Measurements from ENCODE around the gene HDAC10. TPM values are rescaled to one million over a fixed set of nuclear protein-coding genes. Genes with fewer than 3 reads are reported as not detected.
A peak's percentile ranks its signal among the peaks of the same experiment; 100 is the strongest.

HDAC10 gene
- total RNA-seq, 2 donors from 2014 or later, result 57.2 to 62.8 TPM

DNA sequence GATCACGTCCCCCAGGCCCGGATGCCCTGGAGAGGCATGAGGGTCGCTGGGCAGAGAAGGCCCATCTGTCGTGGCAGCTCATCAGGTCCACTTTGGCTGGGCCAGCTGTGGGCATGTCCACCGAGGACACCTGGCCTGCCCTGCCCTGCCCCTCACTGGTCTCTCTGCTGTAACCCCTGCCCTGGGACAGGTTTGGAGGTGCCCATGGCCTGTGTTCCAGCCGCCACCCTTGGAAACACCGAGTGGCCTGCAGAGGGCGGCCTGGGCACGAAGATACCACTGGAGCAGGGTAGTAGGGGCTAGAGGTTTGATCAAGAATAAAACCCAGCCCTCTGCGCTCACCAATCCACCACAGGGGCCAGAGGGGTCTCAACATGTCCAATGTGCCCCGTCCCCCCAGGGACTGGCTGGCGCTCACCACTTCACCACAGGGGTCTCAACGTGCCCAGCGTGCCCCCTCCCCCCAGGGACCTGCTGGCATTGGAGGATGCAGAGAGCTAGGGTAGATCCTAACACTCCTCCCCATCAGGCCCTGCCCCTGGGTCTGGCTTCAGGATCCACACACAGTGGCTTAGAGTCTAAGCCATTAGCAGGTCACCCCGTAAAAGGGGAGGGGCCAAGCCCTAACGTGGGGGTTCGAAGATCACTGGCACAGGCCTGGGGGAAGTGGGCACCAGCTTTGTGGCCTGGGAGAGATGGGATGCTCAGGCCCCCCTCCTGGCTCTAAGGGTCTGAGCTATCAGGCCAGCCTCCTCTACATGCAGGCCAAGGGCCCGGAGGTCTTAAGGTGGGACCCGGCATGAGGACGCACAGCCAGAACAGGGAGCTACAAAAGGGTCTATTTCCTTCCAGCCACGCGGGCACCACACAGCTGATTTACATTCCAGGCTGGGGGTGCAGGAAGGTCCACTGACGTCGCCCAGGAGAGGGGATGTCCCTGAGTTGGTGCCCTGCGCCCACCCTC is 1.3 kb upstream of the HDAC10 start:
- H3K27ac Mint-ChIP-seq, result no peak overlapping the region
- no peak overlapping the region for H3K27ac ChIP-seq (ENCODE audit: low read depth, low read length)
- H3K4me3 ChIP-seq (ENCODE audit: low read length), result peak overlapping the region; percentile 86
- 69 to 70% methylated on average over 15 to 25 of the region's 25 CpGs for WGBS, 2 experiments (ENCODE audit: insufficient coverage in 1 of 2, insufficient read length in 1 of 2)
- no peaks in the 10 kb centered on the region for H3K9me3 ChIP-seq (ENCODE audit: control insufficient read depth, low read length)
- H3K4me1 ChIP-seq (ENCODE audit: control insufficient read depth, insufficient read depth, low read length), result no peaks in the 10 kb centered on the region
- no peaks in the 10 kb centered on the region for H3K27me3 Mint-ChIP-seq (ENCODE audit: insufficient read depth)
- H3K4me3 Mint-ChIP-seq, result peak overlapping the region; percentile 65
- no peaks in the 10 kb centered on the region for H3K27me3 ChIP-seq (ENCODE audit: control insufficient read depth, insufficient read depth, low read length, poor library complexity, severe bottlenecking)
- DNase-seq, result peak; percentile 92
- no peaks in the 10 kb centered on the region for H3K4me1 Mint-ChIP-seq
- no peaks in the 10 kb centered on the region for H3K9me3 Mint-ChIP-seq
- peaks cover 14% of the 10 kb centered on the region for H3K36me3 Mint-ChIP-seq (ENCODE audit: low read depth)
- no peak overlapping the region for H3K9ac ChIP-seq (ENCODE audit: extremely low read depth, low read length, poor library complexity, severe bottlenecking)
- H3K36me3 ChIP-seq (ENCODE audit: control insufficient read depth, insufficient read depth, low read length), result peaks cover 11% of the 10 kb centered on the region
- peak; percentile 78 for TF ChIP-seq CTCF (conservative IDR thresholded peaks at IDR 0.05)

GRCh38 chr22:50251477-50252081 is 514 bp upstream of the HDAC10 start:
- no peak overlapping the region for H3K9ac ChIP-seq (ENCODE audit: extremely low read depth, low read length, poor library complexity, severe bottlenecking)
- H3K4me3 Mint-ChIP-seq, result peak overlapping the region; percentile 65
- H3K27me3 ChIP-seq (ENCODE audit: control insufficient read depth, insufficient read depth, low read length, poor library complexity, severe bottlenecking), result no peaks in the 10 kb centered on the region

GRCh38 chr22:50250249-50250554 is 863 bp downstream of the HDAC10 start:
- Histone ChIP-seq H3K27ac (ENCODE audit: low read depth, low read length) (no peak overlapping the region), H3K9ac (ENCODE audit: extremely low read depth, low read length, poor library complexity, severe bottlenecking) (no peak overlapping the region), H3K36me3 (ENCODE audit: control insufficient read depth, insufficient read depth, low read length) (peaks cover 25% of the 10 kb centered on the region), H3K9me3 (ENCODE audit: control insufficient read depth, low read length) (no peaks in the 10 kb centered on the region), H3K4me1 (ENCODE audit: control insufficient read depth, insufficient read depth, low read length) (peaks cover 3% of the 10 kb centered on the region), H3K4me3 (ENCODE audit: low read length) (peak overlapping the region; percentile 86), H3K27me3 (ENCODE audit: control insufficient read depth, insufficient read depth, low read length, poor library complexity, severe bottlenecking) (no peaks in the 10 kb centered on the region)
- no peak for DNase-seq
- peaks cover 14% of the 10 kb centered on the region for H3K36me3 Mint-ChIP-seq (ENCODE audit: low read depth)
- no peak for TF ChIP-seq CTCF (conservative IDR thresholded peaks at IDR 0.05)
- 88 to 90% methylated on average over 11 of the region's 11 CpGs for whole genome bisulfite sequencing, 2 experiments (ENCODE audit: insufficient coverage in 1 of 2, insufficient read length in 1 of 2)
- H3K27me3 Mint-ChIP-seq (ENCODE audit: insufficient read depth), result no peaks in the 10 kb centered on the region
- H3K4me3 Mint-ChIP-seq, result peak overlapping the region; percentile 65
- H3K9me3 Mint-ChIP-seq, result no peaks in the 10 kb centered on the region
- no peaks in the 10 kb centered on the region for H3K4me1 Mint-ChIP-seq
- H3K27ac Mint-ChIP-seq, result no peak overlapping the region

More at GRCh38 chr22:50251477-50252081, 514 bp upstream of the HDAC10 start:
- Mint-ChIP-seq H3K36me3 (ENCODE audit: low read depth) (peaks cover 18% of the 10 kb centered on the region), H3K4me1 (no peaks in the 10 kb centered on the region), H3K27ac (no peak overlapping the region), H3K27me3 (ENCODE audit: insufficient read depth) (no peaks in the 10 kb centered on the region), H3K9me3 (no peaks in the 10 kb centered on the region)
- no peak for TF ChIP-seq CTCF (conservative IDR thresholded peaks at IDR 0.05)
- no peaks in the 10 kb centered on the region for H3K9me3 ChIP-seq (ENCODE audit: control insufficient read depth, low read length)
- WGBS, 2 experiments (ENCODE audit: insufficient coverage in 1 of 2, insufficient read length in 1 of 2), result 19 to 55% methylated on average over 8 to 36 of the region's 36 CpGs
- no peaks in the 10 kb centered on the region for H3K4me1 ChIP-seq (ENCODE audit: control insufficient read depth, insufficient read depth, low read length)
- peaks cover 16% of the 10 kb centered on the region for H3K36me3 ChIP-seq (ENCODE audit: control insufficient read depth, insufficient read depth, low read length)
- peak overlapping the region; percentile 86 for H3K4me3 ChIP-seq (ENCODE audit: low read length)
- no peak for DNase-seq
- H3K27ac ChIP-seq (ENCODE audit: low read depth, low read length), result no peak overlapping the region
